Calu3 (cell line): ENCODE data around the gene DOCK1. TPM values are rescaled to one million over a fixed set of nuclear protein-coding genes. Genes with fewer than 3 reads are reported as not detected.

Experiments
- BruUV-seq: library from RNA; stranded (reverse); fragments of 400-500 nt; replicated peaks from 2 replicates; lab custom pipeline; 2021; lab: Mats Ljungman, UMichigan
- CTCF ChIA-PET: fragments of 300-600 bp; sonication (Branson Sonifier 250); formaldehyde crosslinking; loops from one replicate; lab custom pipeline; 2022; ENCODE audit warnings: antibody characterized with exemption; lab: Charles Lee
- DNase-seq: peaks from one replicate; pipeline ENCODE4 v3.0.0; 2022
- H3K27ac Mint-ChIP-seq: one replicate; pipeline ENCODE4 v1.8.0; 2022; ENCODE audit warnings: mixed read lengths; ENCODE audit not compliant: unreplicated experiment
- H3K27me3 Mint-ChIP-seq: one replicate; pipeline ENCODE4 v1.8.0; 2022; ENCODE audit warnings: mixed read lengths; ENCODE audit not compliant: unreplicated experiment
- H3K36me3 Mint-ChIP-seq: one replicate; pipeline ENCODE4 v1.8.0; 2022; ENCODE audit warnings: mild to moderate bottlenecking, moderate library complexity, mixed read lengths; ENCODE audit not compliant: insufficient read depth, unreplicated experiment
- H3K4me1 Mint-ChIP-seq: one replicate; pipeline ENCODE4 v1.8.0; 2022; ENCODE audit warnings: mild to moderate bottlenecking, low read depth, mixed read lengths; ENCODE audit not compliant: unreplicated experiment
- H3K4me3 Mint-ChIP-seq: one replicate; pipeline ENCODE4 v1.8.0; 2022; ENCODE audit warnings: mild to moderate bottlenecking, low read depth, moderate library complexity, mixed read lengths; ENCODE audit not compliant: unreplicated experiment
- H3K9me3 Mint-ChIP-seq: one replicate; pipeline ENCODE4 v1.8.0; 2022; ENCODE audit warnings: low read depth, mixed read lengths; ENCODE audit not compliant: unreplicated experiment
- CTCF ChIP-seq: fragments of 200-600 bp; IDR thresholded peaks from one replicate; pipeline ENCODE4 v1.8.0; 2022; ENCODE audit warnings: antibody characterized with exemption; ENCODE audit not compliant: unreplicated experiment
- intact Hi-C: fragments of 100-400 bp; cut with micrococcal nuclease; formaldehyde crosslinking; loops from one replicate; pipeline ENCODE4 v1.10.0; 2022; ENCODE audit not compliant: unreplicated experiment
- total RNA-seq: library from RNA; stranded (reverse); gene quantifications from 2 replicates; pipeline ENCODE4 v1.2.3, GENCODE V29; 2022

DOCK1 gene
- total RNA-seq, 1 experiment from 2014 or later, result 34.2 TPM

- H3K36me3 Mint-ChIP-seq, result no peaks in the 10 kb centered on the region
- no peaks in the 10 kb centered on the region for H3K9me3 Mint-ChIP-seq
- no peaks in the 10 kb centered on the region for H3K27me3 Mint-ChIP-seq
- no TSS peak for BruUV-seq
- TF ChIP-seq CTCF, result no peak
- no peak overlapping the region for H3K4me3 Mint-ChIP-seq
- intact Hi-C loops, result no loop called here
- no peak overlapping the region for H3K27ac Mint-ChIP-seq
- DNase-seq, result no peak
- H3K4me1 Mint-ChIP-seq, result peaks cover 9% of the 10 kb centered on the region
- CTCF ChIA-PET, result no interaction called here
These were observed 128.2 kb downstream of the DOCK1 start for GRCh38 chr10:127033216-127034033.

GRCh38 chr10:127034034-127034633 is 128.9 kb downstream of the DOCK1 start:
- no peak for DNase-seq
- Mint-ChIP-seq H3K4me1 (peaks cover 9% of the 10 kb centered on the region), H3K27me3 (no peaks in the 10 kb centered on the region), H3K27ac (no peak overlapping the region), H3K9me3 (no peaks in the 10 kb centered on the region), H3K36me3 (no peaks in the 10 kb centered on the region), H3K4me3 (no peak overlapping the region)
- no TSS peak for BruUV-seq
- CTCF ChIA-PET, result no interaction called here
- intact Hi-C loops, result no loop called here
- TF ChIP-seq CTCF, result no peak

- intact Hi-C loops, result no loop called here
- H3K4me1 Mint-ChIP-seq, result peaks cover 9% of the 10 kb centered on the region
- no peak overlapping the region for H3K27ac Mint-ChIP-seq
These were observed 129.6 kb downstream of the DOCK1 start for GRCh38 chr10:127034790-127035189.

GRCh38 chr10:127035827-127036226 is 130.6 kb downstream of the DOCK1 start:
- no peak for DNase-seq
- no peaks in the 10 kb centered on the region for H3K9me3 Mint-ChIP-seq
- intact Hi-C loops, result no loop called here
- no peaks in the 10 kb centered on the region for H3K36me3 Mint-ChIP-seq
- H3K4me1 Mint-ChIP-seq, result peaks cover 9% of the 10 kb centered on the region
- H3K27ac Mint-ChIP-seq, result no peak overlapping the region
- no TSS peak for BruUV-seq
- TF ChIP-seq CTCF, result no peak
- H3K4me3 Mint-ChIP-seq, result no peak overlapping the region
- no peaks in the 10 kb centered on the region for H3K27me3 Mint-ChIP-seq
- CTCF ChIA-PET, result no interaction called here

More at GRCh38 chr10:127034790-127035189, 129.6 kb downstream of the DOCK1 start:
- DNase-seq, result no peak
- no peak overlapping the region for H3K4me3 Mint-ChIP-seq
- BruUV-seq, result no TSS peak
- H3K36me3 Mint-ChIP-seq, result no peaks in the 10 kb centered on the region
- H3K9me3 Mint-ChIP-seq, result no peaks in the 10 kb centered on the region
- no peaks in the 10 kb centered on the region for H3K27me3 Mint-ChIP-seq
- CTCF ChIA-PET, result interaction anchor here (0.7 kb wide), 1 partner anchor 1107 kb away, joined by 3 read pairs; no protein-coding TSS in a partner anchor
- no peak for TF ChIP-seq CTCF
